Measurements from ENCODE around the gene FLT1.

The FLT1 gene

GRCh38 chr13:28452755-28453154 is 42.2 kb downstream of the FLT1 start:
- no peak for DNase-seq

GRCh38 chr13:28451482-28452217 is 43.3 kb downstream of the FLT1 start:
- DNase-seq = no peak

- DNase-seq = no peak
Measured at GRCh38 chr13:28449826-28450773, 44.8 kb downstream of the FLT1 start.

GRCh38 chr13:28448651-28449358 is 46.1 kb downstream of the FLT1 start:
- no peak for DNase-seq

- no peak for DNase-seq
Measured at GRCh38 chr13:28447989-28448388, 46.9 kb downstream of the FLT1 start.

- no peak for DNase-seq
Measured at GRCh38 chr13:28447206-28447605, 47.7 kb downstream of the FLT1 start.

- DNase-seq = no peak
Measured at GRCh38 chr13:28442839-28443238, 52.1 kb downstream of the FLT1 start.

- no peak for DNase-seq
Measured at GRCh38 chr13:28441529-28441928, 53.4 kb downstream of the FLT1 start.

GRCh38 chr13:28440774-28441504 is 54.0 kb downstream of the FLT1 start:
- no peak for DNase-seq

GRCh38 chr13:28438598-28439334 is 56.2 kb downstream of the FLT1 start:
- DNase-seq = no peak

- DNase-seq = no peak
Measured at GRCh38 chr13:28438067-28438466, 56.9 kb downstream of the FLT1 start.

- DNase-seq = no peak
Measured at GRCh38 chr13:28435917-28436316, 59.0 kb downstream of the FLT1 start.

GRCh38 chr13:28434926-28435325 is 60.0 kb downstream of the FLT1 start:
- no peak for DNase-seq

GRCh38 chr13:28432816-28433560 is 61.9 kb downstream of the FLT1 start:
- no peak for DNase-seq

- DNase-seq = no peak
Measured at GRCh38 chr13:28429685-28430290, 65.1 kb downstream of the FLT1 start.

- no peak for DNase-seq
Measured at GRCh38 chr13:28429096-28429495, 65.8 kb downstream of the FLT1 start.

- no peak for DNase-seq
Measured at GRCh38 chr13:28426381-28426780, 68.5 kb downstream of the FLT1 start.

- DNase-seq = no peak
Measured at GRCh38 chr13:28425793-28426192, 69.1 kb downstream of the FLT1 start.

GRCh38 chr13:28424541-28424940 is 70.4 kb downstream of the FLT1 start:
- no peak for DNase-seq

- DNase-seq = no peak
Measured at GRCh38 chr13:28423010-28423409, 71.9 kb downstream of the FLT1 start.
